ENCODE measurements around the gene ACADVL.

ACADVL gene

GRCh38 chr17:7217113-7217987 is 2.4 kb upstream of the ACADVL start:
- DNase-seq (ENCODE audit: low spot score) = no peak

DNA sequence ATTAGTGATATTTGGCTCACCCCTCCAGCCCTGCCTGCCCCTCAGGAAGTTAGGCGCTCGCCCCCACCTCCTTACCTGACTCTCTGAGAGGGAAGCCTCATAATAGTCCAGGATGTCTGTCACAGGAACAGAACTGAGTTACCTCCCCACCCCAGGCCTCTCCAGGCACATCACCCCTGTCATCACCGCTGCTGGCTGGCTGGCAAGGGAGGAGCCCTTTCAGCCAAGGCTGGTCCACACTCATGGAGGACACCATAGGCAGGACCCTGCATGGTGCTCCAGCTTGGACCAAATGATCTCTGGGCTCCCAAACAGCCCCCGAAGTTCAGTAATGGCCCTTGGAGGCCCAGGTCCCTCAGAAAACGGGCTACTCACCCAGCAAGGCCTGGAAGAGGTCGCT is 1.6 kb upstream of the ACADVL start:
- no peak for DNase-seq (ENCODE audit: low spot score)

GRCh38 chr17:7218758-7219157 is 980 bp upstream of the ACADVL start:
- DNase-seq (ENCODE audit: low spot score) = no peak

DNA sequence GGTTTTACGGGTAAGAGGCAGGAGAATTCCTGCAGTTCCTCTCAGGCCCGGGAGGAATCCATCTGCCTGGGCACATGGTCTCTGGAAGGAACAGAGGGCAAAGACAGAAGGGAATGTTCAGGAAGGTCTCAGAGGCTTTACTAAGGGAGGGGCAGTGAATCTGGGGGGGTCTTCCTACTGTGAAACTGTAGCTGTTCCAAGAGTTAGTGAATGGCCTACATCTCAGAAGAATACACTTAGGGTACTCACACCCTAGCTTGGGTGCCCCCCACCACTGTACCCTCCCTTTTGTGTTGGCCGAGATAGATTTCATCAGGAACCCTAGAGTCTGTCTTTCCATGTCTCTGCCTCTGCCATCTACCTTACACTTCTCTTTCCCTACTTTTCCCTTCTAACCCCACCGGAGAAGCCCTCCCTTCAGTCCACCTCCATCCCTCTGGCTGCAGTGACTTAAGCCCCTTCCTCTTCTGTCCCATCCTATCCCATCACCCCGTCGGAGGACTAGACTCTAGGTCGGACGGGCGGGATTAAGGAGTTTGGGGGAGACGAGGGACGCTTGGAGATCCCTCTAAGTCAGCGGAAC is 418 bp upstream of the ACADVL start:
- DNase-seq (ENCODE audit: low spot score) = no peak

DNA sequence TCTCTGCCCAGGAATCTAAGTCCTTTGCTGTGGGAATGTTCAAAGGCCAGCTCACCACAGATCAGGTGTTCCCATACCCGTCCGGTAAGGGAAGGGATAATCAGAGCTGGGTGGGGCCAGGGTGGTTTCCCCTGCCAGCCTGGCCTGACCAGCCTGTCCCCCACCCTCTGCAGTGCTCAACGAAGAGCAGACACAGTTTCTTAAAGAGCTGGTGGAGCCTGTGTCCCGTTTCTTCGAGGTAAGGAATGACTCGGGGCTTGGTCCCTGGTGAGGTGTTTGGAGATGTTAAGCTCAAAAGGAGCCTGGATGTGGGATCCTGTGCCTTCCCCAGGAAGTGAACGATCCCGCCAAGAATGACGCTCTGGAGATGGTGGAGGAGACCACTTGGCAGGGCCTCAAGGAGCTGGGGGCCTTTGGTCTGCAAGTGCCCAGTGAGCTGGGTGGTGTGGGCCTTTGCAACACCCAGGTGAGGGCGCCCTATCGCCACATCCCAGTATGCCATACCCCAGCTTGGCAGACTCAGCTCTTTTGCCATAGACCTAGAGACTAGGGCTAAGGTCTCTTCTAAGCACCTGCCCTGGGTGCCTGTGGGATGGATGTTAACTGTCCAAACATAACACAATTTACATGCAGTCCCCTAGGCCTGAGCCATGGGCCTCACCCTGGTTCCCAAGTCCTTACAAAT is 997 bp downstream of the ACADVL start:
- DNase-seq (ENCODE audit: low spot score) = peak; percentile 67

- no peak for DNase-seq (ENCODE audit: low spot score)
Observed at GRCh38 chr17:7221278-7222092, 1.7 kb downstream of the ACADVL start.

- no peak for DNase-seq (ENCODE audit: low spot score)
Observed at GRCh38 chr17:7222093-7222971, 2.6 kb downstream of the ACADVL start.

GRCh38 chr17:7222972-7223292 is 3.2 kb downstream of the ACADVL start:
- DNase-seq (ENCODE audit: low spot score) = no peak

GRCh38 chr17:7223375-7223774 is 3.6 kb downstream of the ACADVL start:
- DNase-seq (ENCODE audit: low spot score) = no peak

DNA sequence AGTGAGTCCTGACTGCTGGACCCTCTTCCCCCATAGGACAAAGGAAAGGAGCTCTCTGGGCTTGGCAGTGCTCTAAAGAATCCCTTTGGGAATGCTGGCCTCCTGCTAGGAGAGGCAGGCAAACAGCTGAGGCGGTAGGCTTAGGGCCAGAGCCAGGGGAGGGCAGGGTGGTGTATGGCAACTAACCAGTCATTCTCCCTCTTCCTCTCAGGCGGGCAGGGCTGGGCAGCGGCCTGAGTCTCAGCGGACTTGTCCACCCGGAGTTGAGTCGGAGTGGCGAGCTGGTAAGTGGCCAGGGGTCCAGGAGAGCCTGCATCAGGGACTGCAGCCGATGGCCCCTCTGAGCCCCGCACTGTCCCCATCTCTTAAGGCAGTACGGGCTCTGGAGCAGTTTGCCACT is 4.4 kb downstream of the ACADVL start:
- DNase-seq (ENCODE audit: low spot score) = no peak

DNA sequence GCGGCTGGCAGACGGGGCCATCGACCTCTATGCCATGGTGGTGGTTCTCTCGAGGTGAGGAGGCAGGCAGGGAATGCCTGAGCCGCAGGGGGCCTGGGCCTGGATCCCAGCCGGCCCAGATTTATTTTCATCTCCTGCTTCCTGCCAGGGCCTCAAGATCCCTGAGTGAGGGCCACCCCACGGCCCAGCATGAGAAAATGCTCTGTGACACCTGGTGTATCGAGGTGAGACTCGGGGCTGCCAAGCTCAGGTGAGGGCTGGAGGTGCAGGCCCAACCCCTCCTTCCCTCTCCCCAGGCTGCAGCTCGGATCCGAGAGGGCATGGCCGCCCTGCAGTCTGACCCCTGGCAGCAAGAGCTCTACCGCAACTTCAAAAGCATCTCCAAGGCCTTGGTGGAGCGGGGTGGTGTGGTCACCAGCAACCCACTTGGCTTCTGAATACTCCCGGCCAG is 4.9 kb downstream of the ACADVL start:
- DNase-seq (ENCODE audit: low spot score) = no peak

DNA sequence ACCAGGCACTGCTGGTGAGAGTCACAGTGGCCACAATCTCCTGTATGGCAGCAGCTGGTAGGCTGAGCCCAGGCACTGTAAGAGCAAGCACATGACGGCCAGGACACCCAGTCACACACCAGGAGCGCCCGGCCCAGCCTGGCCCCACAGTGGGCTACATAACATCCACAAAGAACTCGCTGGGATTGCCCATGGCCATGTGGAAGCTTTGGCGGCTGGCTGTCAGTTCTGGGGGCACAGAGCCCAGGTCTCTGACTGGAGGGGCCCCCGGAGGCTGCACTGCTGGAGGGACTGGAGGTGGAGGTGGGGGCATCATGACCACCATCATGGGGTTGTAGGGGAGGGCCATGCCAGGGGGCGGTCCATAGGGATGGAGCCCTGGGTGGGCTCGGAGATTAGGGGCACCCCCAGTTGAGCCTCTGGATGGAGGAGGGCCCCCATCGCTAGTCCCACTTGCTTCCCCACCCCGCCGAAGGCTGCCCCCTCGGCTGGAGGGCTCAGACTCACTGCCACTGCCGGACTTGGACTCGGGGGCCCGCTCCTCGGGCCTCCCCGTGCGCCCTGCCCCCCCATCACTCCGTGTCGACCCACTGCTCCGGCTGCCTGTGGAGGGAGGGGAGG is 6.1 kb downstream of the ACADVL start:
- DNase-seq (ENCODE audit: low spot score) = no peak

DNA sequence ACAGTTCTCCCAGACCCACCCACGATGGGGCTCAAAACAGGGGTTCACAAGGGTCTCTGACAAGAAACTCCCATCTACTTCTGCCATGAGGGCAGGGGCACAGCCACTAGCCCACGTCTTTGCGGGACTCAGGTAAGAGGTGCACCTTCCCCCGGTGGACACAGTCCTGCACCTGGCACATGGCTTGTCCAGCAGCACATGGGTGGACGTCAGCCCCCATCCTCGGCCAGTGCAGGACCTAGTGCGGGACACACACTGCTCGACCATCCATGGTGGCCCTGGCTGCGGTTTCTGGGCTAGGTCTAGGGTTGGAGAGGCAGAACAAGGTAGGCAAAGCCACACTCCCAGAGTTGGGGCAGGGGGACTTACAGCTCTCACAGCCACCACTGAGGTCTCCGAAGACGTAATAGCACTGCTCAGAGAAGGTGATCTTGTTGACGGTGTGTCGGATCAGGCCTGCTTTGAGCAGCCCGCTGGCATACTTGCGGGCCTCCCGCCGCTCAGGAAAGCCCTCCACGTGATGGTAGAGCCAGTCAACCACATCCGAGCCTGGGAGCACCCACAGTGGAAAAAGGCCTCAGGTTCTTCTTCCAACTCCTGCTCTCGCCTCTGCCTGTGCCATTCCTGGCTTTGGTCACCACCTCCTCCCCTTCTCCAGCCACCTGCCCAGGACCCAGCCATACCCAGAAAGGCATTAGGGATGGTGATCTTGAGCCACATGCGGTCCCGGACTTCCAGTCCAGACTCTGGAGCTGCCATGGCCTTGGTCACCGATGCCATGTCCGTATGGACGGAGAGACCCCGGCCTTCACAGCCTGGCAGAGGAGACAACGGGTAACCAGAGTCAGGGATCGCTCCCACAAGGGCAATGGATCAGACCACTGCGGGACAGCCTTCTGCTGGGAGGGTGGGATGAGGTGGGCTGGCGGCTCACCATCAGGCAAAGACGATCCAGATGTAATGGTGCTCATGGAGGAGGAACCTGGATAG is 7.3 kb downstream of the ACADVL start:
- DNase-seq (ENCODE audit: low spot score) = no peak

DNA sequence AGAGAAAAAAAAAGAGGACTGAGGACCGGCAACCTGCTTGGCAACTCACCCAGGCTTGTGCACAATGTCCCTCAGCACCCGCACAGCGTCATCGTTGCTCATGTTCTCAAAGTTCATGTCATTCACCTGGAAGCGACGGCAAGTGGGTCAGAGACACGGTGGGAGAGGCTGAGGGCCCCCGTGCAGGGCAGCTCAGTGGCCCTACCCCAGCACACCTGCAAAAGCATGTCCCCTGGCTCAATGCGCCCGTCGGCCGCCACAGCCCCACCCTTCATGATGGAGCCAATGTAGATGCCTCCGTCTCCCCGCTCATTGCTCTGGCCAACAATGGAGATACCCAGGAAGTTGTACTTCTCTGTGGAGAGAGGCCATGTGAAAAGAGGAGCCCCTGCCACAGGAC is 9.2 kb downstream of the ACADVL start:
- DNase-seq (ENCODE audit: low spot score) = no peak

GRCh38 chr17:7229504-7229903 is 9.8 kb downstream of the ACADVL start:
- no peak for DNase-seq (ENCODE audit: low spot score)

- DNase-seq (ENCODE audit: low spot score) = no peak
Observed at GRCh38 chr17:7232114-7232513, 12.4 kb downstream of the ACADVL start.

DNA sequence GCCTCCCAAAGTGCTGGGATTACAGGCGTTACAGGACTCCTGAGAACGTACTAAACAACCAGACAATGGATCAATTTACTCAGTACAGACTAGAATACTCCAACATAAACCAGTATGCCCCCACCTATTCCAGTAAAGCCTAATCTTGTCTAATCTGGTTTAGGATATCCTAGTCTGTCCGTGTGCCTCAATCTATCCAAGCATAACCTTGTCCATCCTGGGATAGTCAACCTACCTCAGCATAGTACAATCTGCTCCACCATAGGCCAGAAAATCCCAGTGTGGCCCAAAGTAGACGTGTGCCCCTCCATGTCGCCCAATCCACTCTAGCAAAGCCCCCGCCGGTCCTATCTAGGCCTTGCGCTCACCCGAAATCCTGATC is 14.0 kb downstream of the ACADVL start:
- DNase-seq (ENCODE audit: low spot score) = no peak

DNA sequence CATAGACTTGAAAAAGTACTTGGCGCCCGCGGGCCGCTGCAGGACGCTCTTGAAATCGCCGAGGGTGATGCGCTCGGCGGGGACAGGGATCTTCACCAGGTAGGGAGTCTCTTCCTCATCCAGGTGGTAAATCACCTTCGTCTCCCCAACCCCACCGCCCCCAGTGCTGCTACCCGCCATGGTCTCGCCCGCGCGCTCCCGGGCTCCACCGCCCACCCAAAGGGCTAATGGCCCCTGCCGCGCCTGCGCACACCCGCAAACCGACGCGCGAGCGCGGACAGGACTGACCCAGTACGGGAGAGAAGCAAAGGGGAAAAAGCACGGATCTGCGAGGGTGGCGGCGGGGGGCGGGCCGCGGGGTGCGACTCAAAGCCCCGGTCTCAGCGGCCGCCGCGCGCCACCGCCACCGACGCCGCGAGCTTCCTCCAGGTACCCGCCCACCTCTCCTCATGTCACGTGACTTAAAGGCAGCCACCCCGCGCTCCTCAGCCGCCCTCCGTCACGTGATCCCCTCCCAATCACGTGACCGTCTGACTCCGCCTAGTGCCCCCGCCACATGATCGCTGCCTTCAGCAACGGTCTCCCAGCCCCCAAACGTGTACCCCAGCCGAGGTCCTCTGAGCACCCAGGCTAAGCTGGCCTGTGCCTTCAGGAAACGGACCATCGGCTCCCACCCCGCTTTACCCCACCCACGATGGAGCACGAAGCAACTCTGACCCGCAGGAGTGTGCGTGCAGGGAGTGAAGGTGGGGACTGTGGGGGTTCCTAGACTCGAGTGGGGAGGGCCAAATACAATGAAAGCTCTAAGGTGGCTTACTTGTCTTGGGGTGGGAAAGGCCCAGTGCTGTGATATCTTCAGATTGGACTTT is 14.6 kb downstream of the ACADVL start, which contains the start of gene DVL2:
DVL2 (minus strand) TSS at position 435 of the 869 bp plus-strand sequence; CDS start at position 180, 255 bp downstream.
- DNase-seq (ENCODE audit: low spot score) = peak; percentile 94
